Measurements from ENCODE around the gene TMEM209. TPM values are rescaled to one million over a fixed set of nuclear protein-coding genes. Genes with fewer than 3 reads are reported as not detected.

TMEM209 gene
- total RNA-seq, 1 donor from 2014 or later: 21.7 TPM

- intact Hi-C loops (cut with DNase I): no loop called here
- peak overlapping the region; percentile 61 for H3K4me3 ChIP-seq
- no peak for TF ChIP-seq CTCF (IDR thresholded peaks at IDR 0.05)
- DNase-seq (peak; percentile 85), ATAC-seq (peak; percentile 88 to 89)
- H3K9me3 ChIP-seq: no peaks in the 10 kb centered on the region
- H3K36me3 ChIP-seq: no peaks in the 10 kb centered on the region
- peaks cover 41% of the 10 kb centered on the region for H3K4me1 ChIP-seq
- H3K27me3 ChIP-seq (ENCODE audit: low read depth): no peaks in the 10 kb centered on the region
- H3K27ac ChIP-seq: peak overlapping the region; percentile 89
These were observed 63.9 kb downstream of the TMEM209 start for GRCh38 chr7:130141161-130141883.

DNA sequence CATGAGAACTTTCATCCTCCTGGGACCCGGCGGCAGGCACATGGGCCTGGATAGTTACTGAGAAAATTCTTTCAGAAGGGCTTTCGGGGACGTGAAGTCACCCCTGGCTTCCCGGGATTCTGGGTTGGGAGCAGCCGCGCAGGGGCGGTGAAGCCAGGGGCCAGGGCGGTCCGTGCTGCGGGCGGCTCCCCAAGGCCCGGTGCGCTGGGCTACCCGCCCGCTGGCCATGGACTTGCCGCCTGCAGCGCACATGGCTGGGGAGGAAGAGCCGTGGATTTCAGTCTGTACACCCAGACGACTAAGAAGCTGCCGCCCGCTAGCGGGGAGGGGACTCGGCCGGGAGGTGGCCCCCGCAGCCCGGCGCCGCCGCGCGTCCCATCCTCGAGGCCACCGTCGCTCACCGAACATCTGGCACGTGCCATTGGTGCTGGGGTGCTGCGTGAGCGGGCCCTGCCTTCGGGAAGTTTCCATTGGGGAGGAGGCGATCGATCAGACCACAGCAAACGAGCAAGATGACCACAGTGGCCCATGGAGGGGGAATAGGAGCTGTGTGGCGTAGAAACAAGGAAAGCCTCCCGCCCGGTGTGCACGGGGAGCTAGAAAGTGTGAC is 64.5 kb downstream of the TMEM209 start:
- DNase-seq (no peak), ATAC-seq (no peak)
- peaks cover 41% of the 10 kb centered on the region for H3K4me1 ChIP-seq
- peaks cover 3% of the 10 kb centered on the region for H3K36me3 ChIP-seq
- no peaks in the 10 kb centered on the region for H3K9me3 ChIP-seq
- H3K4me3 ChIP-seq: peak overlapping the region; percentile 61
- peak overlapping the region; percentile 89 for H3K27ac ChIP-seq
- no peaks in the 10 kb centered on the region for H3K27me3 ChIP-seq (ENCODE audit: low read depth)
- intact Hi-C loops (cut with DNase I): no loop called here
- no peak for TF ChIP-seq CTCF (IDR thresholded peaks at IDR 0.05)

DNA sequence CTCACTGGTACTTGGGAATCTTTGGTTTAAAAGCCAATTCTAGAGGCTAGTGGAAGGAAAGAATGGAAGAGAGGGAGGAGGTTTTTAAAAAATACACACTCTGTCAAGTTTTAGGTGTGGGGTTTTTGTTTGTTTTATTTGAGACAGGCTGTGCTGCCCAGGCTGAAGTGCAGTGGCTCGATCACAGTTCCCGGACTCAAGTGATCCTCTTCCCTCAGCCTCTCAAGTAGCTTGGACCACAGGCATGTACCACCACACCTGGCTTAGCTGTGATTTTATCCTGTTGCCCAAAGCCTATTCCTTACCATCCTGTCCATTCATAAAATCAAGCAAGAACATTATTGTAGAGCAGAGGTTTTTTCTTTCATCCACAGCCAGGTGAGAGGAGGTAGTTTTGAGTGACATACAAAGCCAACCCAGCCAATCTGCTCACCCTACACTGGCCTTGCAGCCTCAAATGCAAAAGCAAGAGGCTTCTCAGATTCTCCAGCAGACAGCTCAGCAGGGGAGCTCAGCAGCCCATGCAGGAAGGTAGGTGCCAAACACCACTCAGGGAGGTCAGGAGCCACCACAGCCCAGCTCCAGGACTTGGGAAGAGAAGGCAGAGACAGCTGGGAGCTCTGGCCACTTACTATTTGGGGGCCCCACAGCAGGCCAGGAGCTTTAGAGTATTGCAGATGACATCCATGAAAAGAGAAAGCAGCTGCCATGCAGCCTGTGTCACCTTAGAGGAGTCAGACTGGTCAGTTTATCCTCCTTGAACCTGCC is 65.8 kb downstream of the TMEM209 start:
- DNase-seq: no peak
- Histone ChIP-seq H3K9me3 (no peaks in the 10 kb centered on the region), H3K4me1 (peaks cover 41% of the 10 kb centered on the region), H3K36me3 (peaks cover 14% of the 10 kb centered on the region), H3K27ac (peak overlapping the region; percentile 37), H3K4me3 (no peak overlapping the region), H3K27me3 (ENCODE audit: low read depth) (no peaks in the 10 kb centered on the region)
- TF ChIP-seq CTCF (IDR thresholded peaks at IDR 0.05): no peak
- intact Hi-C loops (cut with DNase I): no loop called here
- ATAC-seq: peak; percentile 79 to 83

GRCh38 chr7:130137207-130137606 is 68.0 kb downstream of the TMEM209 start:
- H3K27me3 ChIP-seq (ENCODE audit: low read depth): no peaks in the 10 kb centered on the region
- H3K27ac ChIP-seq: no peak overlapping the region
- intact Hi-C loops (cut with DNase I): no loop called here
- DNase-seq: no peak
- peaks cover 27% of the 10 kb centered on the region for H3K36me3 ChIP-seq
- H3K4me3 ChIP-seq: no peak overlapping the region
- ATAC-seq: no peak
- H3K9me3 ChIP-seq: no peaks in the 10 kb centered on the region
- H3K4me1 ChIP-seq: peaks cover 33% of the 10 kb centered on the region
- no peak for TF ChIP-seq CTCF (IDR thresholded peaks at IDR 0.05)

DNA sequence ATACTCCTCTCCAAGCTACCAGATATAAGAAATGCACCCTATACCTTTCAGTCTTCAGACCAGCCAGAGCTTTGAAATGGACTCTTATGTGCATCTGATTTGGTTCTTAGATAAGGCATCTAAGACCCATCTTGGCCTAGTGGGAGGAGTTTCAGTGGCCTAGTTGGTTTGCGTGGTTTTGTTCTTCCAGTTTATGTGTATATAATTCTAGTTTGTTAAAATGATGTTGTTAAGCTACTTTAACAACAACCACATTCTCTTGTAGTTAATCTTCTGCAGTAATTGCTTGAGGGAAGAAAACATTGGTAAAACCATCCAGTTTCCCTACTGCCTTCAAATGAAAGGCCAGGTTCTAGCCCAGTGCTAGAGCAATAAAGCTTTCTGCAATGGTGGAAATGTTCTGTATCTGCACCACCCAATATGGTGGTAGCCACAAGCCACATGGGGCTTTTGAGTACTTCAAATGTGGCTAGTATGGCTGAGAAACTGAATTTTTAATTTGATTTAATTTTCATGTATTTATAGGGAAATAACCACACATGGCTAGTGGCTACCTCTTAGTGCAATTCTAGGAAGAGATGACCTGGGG is 68.5 kb downstream of the TMEM209 start:
- Histone ChIP-seq H3K9me3 (no peaks in the 10 kb centered on the region), H3K4me3 (no peak overlapping the region), H3K36me3 (peaks cover 32% of the 10 kb centered on the region), H3K27me3 (ENCODE audit: low read depth) (no peaks in the 10 kb centered on the region), H3K4me1 (peaks cover 27% of the 10 kb centered on the region), H3K27ac (no peak overlapping the region)
- TF ChIP-seq CTCF (IDR thresholded peaks at IDR 0.05): no peak
- ATAC-seq (no peak), DNase-seq (no peak)
- intact Hi-C loops (cut with DNase I): no loop called here

Measured in lower lobe of right lung (tissue), 2 donors.